Endodermal cell (in vitro differentiated cells): ENCODE data around the gene GALNT12. TPM values are rescaled to one million over a fixed set of nuclear protein-coding genes. Genes with fewer than 3 reads are reported as not detected.

Experiments used
- DNase-seq: peaks from one replicate; pipeline ENCODE4 v3.0.0-alpha.2; 2017
- H3K27ac ChIP-seq: 2 replicates; pipeline ENCODE4 v1.5.1; 2013; ENCODE audit warnings: mild to moderate bottlenecking, low read depth, low read length, moderate library complexity
- H3K27me3 ChIP-seq: 2 replicates; pipeline ENCODE4 v1.6.1; 2013; ENCODE audit warnings: mild to moderate bottlenecking, low read length, moderate library complexity; ENCODE audit not compliant: insufficient read depth, control insufficient read depth, poor library complexity, severe bottlenecking
- H3K36me3 ChIP-seq: 2 replicates; pipeline ENCODE4 v1.7.0; 2013; ENCODE audit warnings: mild to moderate bottlenecking, low read length, moderate library complexity; ENCODE audit not compliant: control insufficient read depth, insufficient read depth
- H3K4me1 ChIP-seq: one replicate; pipeline ENCODE4 v1.7.0; 2013; ENCODE audit warnings: low read length; ENCODE audit not compliant: control insufficient read depth, insufficient read depth
- H3K4me3 ChIP-seq: 2 replicates; pipeline ENCODE4 v1.5.1; 2013; ENCODE audit warnings: mild to moderate bottlenecking, low read length, moderate library complexity
- H3K9ac ChIP-seq: 2 replicates; pipeline ENCODE4 v1.6.1; 2013; ENCODE audit warnings: mild to moderate bottlenecking, low read length, moderate library complexity; ENCODE audit not compliant: poor library complexity, severe bottlenecking; ENCODE audit errors: extremely low read depth
- H3K9me3 ChIP-seq: 2 replicates; pipeline ENCODE4 v1.6.1; 2013; ENCODE audit warnings: mild to moderate bottlenecking, low read length, moderate library complexity; ENCODE audit not compliant: control insufficient read depth
- H3K27ac Mint-ChIP-seq: 2 replicates; pipeline ENCODE4 v1.8.0; 2020; ENCODE audit warnings: mixed read lengths
- H3K27me3 Mint-ChIP-seq: 2 replicates; pipeline ENCODE4 v1.8.0; 2021; ENCODE audit warnings: mild to moderate bottlenecking, mixed read lengths; ENCODE audit not compliant: insufficient read depth
- H3K36me3 Mint-ChIP-seq: 2 replicates; pipeline ENCODE4 v1.8.0; 2020; ENCODE audit warnings: low read depth, mixed read lengths
- H3K4me1 Mint-ChIP-seq: 2 replicates; pipeline ENCODE4 v1.8.0; 2020; ENCODE audit warnings: mixed read lengths
- H3K4me3 Mint-ChIP-seq: 2 replicates; pipeline ENCODE4 v1.8.0; 2020; ENCODE audit warnings: mild to moderate bottlenecking, moderate library complexity, mixed read lengths
- H3K9me3 Mint-ChIP-seq: 2 replicates; pipeline ENCODE4 v1.8.0; 2020; ENCODE audit warnings: mild to moderate bottlenecking, mixed read lengths
- CTCF ChIP-seq: fragments of 200-600 bp; sonication (generic); conservative IDR thresholded peaks from 2 replicates; pipeline ENCODE4 v1.5.0; 2021; ENCODE audit warnings: antibody characterized with exemption, mild to moderate bottlenecking
- WGBS, 2 experiments: methylation state at CpG; one replicate each; pipeline versions ENCODE4 v1.1.5 to v1.1.7; 2013; ENCODE audit warnings: missing lambda C conversion rate in 2 of 2, mixed read lengths in 1 of 2; ENCODE audit not compliant: insufficient coverage in 1 of 2, insufficient read length in 1 of 2; 5-methylcytosine and 5-hydroxymethylcytosine counted together
- total RNA-seq, 2 donors: library from RNA; stranded (reverse); fragmentation: NEBNext Ultra II Directional in 1 of 2; extraction: Animal tissue kit (Norgen Biotek cat#: 25700) in 1 of 2; gene quantifications; 2 replicates in 1 of 2; 3 replicates in 1 of 2; pipeline ENCODE4 v1.2.1, GENCODE V29; 2021

GALNT12 gene
- total RNA-seq, 2 donors from 2014 or later = 24.0 to 56.3 TPM

- Histone ChIP-seq H3K36me3 (no peaks in the 10 kb centered on the region), H3K9ac (no peak overlapping the region), H3K27me3 (no peaks in the 10 kb centered on the region), H3K4me3 (no peak overlapping the region), H3K9me3 (peaks cover 20% of the 10 kb centered on the region), H3K27ac (no peak overlapping the region), H3K4me1 (peaks cover 4% of the 10 kb centered on the region)
- DNase-seq = no peak
- H3K36me3 Mint-ChIP-seq = no peaks in the 10 kb centered on the region
- no peak for TF ChIP-seq CTCF
- peaks cover 11% of the 10 kb centered on the region for H3K4me1 Mint-ChIP-seq
- H3K27me3 Mint-ChIP-seq = no peaks in the 10 kb centered on the region
- H3K4me3 Mint-ChIP-seq = no peak overlapping the region
- peaks cover 15% of the 10 kb centered on the region for H3K9me3 Mint-ChIP-seq
- WGBS, 2 experiments = 91 to 93% methylated on average over 5 of the region's 5 CpGs
- no peak overlapping the region for H3K27ac Mint-ChIP-seq
Measured at GRCh38 chr9:98856982-98857381, 49.5 kb downstream of the GALNT12 start.

GRCh38 chr9:98859941-98860340 lies 52.5 kb downstream of the GALNT12 start:
- 93% methylated on average over 5 of the region's 5 CpGs; no CpG with 5 or more reads in 1 of the 2 experiments for WGBS, 2 experiments

GRCh38 chr9:98860871-98861293 lies 53.4 kb downstream of the GALNT12 start:
- DNase-seq = peak; percentile 53
- peak; percentile 58 for TF ChIP-seq CTCF

More at GRCh38 chr9:98859941-98860340, 52.5 kb downstream of the GALNT12 start:
- no peak for TF ChIP-seq CTCF
- H3K4me3 ChIP-seq = no peak overlapping the region
- DNase-seq = no peak
- peaks cover 20% of the 10 kb centered on the region for H3K9me3 ChIP-seq
- no peaks in the 10 kb centered on the region for H3K36me3 ChIP-seq
- Mint-ChIP-seq H3K36me3 (no peaks in the 10 kb centered on the region), H3K4me3 (no peak overlapping the region), H3K4me1 (peaks cover 10% of the 10 kb centered on the region), H3K9me3 (peaks cover 15% of the 10 kb centered on the region), H3K27me3 (peaks cover 2% of the 10 kb centered on the region), H3K27ac (no peak overlapping the region)
- no peaks in the 10 kb centered on the region for H3K4me1 ChIP-seq
- H3K27me3 ChIP-seq = no peaks in the 10 kb centered on the region
- no peak overlapping the region for H3K9ac ChIP-seq
- H3K27ac ChIP-seq = no peak overlapping the region

More at GRCh38 chr9:98860871-98861293, 53.4 kb downstream of the GALNT12 start:
- no peak overlapping the region for H3K9ac ChIP-seq
- peaks cover 12% of the 10 kb centered on the region for H3K9me3 ChIP-seq
- H3K4me3 ChIP-seq = no peak overlapping the region
- Mint-ChIP-seq H3K4me1 (peaks cover 10% of the 10 kb centered on the region), H3K27me3 (peaks cover 2% of the 10 kb centered on the region), H3K4me3 (no peak overlapping the region), H3K27ac (no peak overlapping the region), H3K9me3 (peaks cover 8% of the 10 kb centered on the region), H3K36me3 (no peaks in the 10 kb centered on the region)
- no peak overlapping the region for H3K27ac ChIP-seq
- WGBS, 2 experiments = 73 to 85% methylated on average over 4 to 5 of the region's 5 CpGs
- H3K27me3 ChIP-seq = no peaks in the 10 kb centered on the region
- H3K36me3 ChIP-seq = no peaks in the 10 kb centered on the region
- no peaks in the 10 kb centered on the region for H3K4me1 ChIP-seq
